ENCODE measurements around the gene FZD2. TPM values are rescaled to one million over a fixed set of nuclear protein-coding genes. Genes with fewer than 3 reads are reported as not detected.

FZD2 gene
- total and polyA plus RNA-seq, 8 donors = 9.8 to 36.7 (median 26.1) TPM

DNA sequence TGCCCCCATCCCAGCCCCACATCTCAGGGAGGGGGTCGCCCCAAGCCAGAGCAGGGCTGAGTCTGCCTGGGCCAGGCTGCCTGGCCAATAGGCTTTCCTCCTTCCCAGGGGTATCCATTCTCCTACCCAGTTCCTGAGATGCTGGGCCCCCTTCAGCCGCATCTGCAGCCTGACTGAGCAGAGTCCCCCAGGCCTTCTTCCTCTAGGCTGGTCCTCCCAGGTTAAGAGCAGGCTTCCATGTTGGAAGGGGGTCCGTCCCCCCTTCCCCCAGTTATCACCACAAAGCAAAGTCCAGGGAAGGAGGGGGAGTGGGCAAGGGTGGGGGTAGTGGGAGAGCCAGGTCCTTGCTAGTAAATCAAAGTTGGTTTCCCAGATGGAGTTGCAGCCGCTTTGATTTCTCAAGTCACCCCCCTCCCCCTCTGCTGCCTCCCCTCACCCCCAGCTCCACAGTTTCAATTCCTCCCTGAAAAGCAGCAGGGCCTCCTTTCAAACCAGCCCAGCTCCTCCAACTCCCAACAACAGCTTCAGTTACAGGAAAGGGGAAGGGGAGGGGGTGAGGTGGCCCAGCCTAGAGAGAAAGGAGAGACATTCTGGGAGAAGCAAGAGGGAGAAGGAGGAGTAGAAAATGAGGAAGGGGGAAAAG is 9.5 kb upstream of the FZD2 start:
- peaks cover 8 to 9% of the 10 kb centered on the region in 2 donors for H3K4me1 ChIP-seq
- TF ChIP-seq, protein P1, sequence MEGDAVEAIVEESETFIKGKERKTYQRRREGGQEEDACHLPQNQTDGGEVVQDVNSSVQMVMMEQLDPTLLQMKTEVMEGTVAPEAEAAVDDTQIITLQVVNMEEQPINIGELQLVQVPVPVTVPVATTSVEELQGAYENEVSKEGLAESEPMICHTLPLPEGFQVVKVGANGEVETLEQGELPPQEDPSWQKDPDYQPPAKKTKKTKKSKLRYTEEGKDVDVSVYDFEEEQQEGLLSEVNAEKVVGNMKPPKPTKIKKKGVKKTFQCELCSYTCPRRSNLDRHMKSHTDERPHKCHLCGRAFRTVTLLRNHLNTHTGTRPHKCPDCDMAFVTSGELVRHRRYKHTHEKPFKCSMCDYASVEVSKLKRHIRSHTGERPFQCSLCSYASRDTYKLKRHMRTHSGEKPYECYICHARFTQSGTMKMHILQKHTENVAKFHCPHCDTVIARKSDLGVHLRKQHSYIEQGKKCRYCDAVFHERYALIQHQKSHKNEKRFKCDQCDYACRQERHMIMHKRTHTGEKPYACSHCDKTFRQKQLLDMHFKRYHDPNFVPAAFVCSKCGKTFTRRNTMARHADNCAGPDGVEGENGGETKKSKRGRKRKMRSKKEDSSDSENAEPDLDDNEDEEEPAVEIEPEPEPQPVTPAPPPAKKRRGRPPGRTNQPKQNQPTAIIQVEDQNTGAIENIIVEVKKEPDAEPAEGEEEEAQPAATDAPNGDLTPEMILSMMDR (IDR thresholded peaks at IDR 0.05) = no peak
- DNase-seq (peak in 1 of 4 donors; percentile 55), ATAC-seq (peak; percentile 5)
- no peak overlapping the region for H3K4me3 ChIP-seq
- no peaks in the 10 kb centered on the region for H3K36me3 ChIP-seq
- H3K9me3 ChIP-seq = no peaks in the 10 kb centered on the region
- peaks cover 0 to under 1% of the 10 kb centered on the region in 2 donors for H3K27me3 ChIP-seq
- H3K27ac ChIP-seq = peak overlapping the region in 1 of 2 donors; percentile 75
- intact Hi-C loops (cut with DNase I) = no loop called here

DNA sequence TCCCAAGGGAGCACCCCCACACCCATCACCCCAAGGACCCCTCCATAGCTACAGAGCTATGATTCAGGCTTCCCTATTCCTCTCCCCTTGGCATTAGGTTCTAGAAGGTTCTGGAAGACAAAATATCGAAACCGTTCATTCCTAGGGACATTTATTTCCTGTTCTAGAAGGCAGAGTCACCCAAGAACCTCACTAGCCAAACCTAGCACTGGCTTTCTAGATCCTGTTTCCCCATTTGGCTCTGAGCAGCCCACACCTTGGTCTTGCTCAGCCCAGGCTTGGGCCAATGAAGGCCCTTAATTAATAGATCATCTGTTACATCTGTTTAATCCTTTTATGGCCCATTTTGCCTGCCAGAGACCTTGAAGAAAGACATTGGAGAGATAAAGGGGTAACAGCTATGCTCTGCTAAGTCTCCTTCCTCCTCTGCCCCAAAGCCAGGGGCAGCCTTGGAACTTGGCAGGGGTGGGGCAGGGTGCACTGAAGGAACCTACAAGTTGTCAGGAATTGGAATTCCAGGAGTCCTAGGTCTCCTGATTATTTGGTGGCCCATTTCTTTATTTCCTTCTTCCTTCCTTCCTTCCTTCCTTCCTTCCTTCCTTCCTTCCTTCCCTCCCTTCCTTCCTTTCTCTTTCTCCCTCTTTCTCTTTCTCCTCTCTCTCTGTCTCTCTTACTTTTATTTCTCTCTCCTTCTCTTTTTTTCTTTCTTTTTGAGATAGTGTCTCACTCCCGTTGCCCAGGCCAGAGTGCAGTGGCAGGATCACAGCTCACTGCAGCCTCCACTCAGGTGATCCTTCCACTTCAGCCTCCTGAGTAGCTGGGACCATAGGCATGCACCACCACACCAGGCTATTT is 8.7 kb upstream of the FZD2 start:
- DNase-seq = no peak
- TF ChIP-seq, protein P1 (IDR thresholded peaks at IDR 0.05) = no peak
- peak; percentile 9 for ATAC-seq
- H3K4me3 ChIP-seq = no peak overlapping the region
- H3K27me3 ChIP-seq = no peaks in the 10 kb centered on the region
- intact Hi-C loops (cut with DNase I) = no loop called here
- peak overlapping the region in 1 of 2 donors; percentile 75 for H3K27ac ChIP-seq
- H3K9me3 ChIP-seq = no peaks in the 10 kb centered on the region
- H3K36me3 ChIP-seq = no peaks in the 10 kb centered on the region
- peaks cover 0 to 8% of the 10 kb centered on the region in 2 donors for H3K4me1 ChIP-seq

GRCh38 chr17:44549686-44550085 is 7.6 kb upstream of the FZD2 start:
- peaks cover 0 to 8% of the 10 kb centered on the region in 2 donors for H3K4me1 ChIP-seq
- H3K36me3 ChIP-seq = no peaks in the 10 kb centered on the region
- no peaks in the 10 kb centered on the region for H3K9me3 ChIP-seq
- DNase-seq = no peak
- H3K27me3 ChIP-seq = no peaks in the 10 kb centered on the region
- TF ChIP-seq, protein P1 (IDR thresholded peaks at IDR 0.05) = no peak
- no peak overlapping the region for H3K27ac ChIP-seq
- intact Hi-C loops (cut with DNase I) = no loop called here
- ATAC-seq = no peak
- no peak overlapping the region for H3K4me3 ChIP-seq

DNA sequence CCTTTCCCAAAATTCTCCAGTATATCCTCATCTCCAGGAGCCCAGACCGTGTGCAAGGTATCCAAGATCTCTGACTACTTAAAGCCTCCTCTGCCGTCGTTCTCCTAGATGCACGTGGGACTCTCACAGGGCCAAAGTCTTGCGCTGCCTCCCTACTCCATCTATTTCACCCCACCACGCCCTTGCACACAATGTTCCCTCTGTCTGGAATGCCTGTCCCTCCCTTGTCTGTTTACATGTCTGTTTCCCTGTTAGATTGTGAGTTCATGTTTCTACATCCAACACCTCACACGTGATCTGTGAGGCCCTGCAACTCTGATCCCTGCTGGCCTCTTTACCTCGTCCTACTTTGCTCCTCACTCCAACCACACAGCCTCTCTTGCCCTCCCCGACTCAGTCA is 4.9 kb upstream of the FZD2 start:
- no peak for DNase-seq
- Histone ChIP-seq H3K9me3 (no peaks in the 10 kb centered on the region), H3K27ac (no peak overlapping the region), H3K36me3 (no peaks in the 10 kb centered on the region), H3K4me1 (peaks cover 0 to 10% of the 10 kb centered on the region in 2 donors), H3K27me3 (peaks cover 0 to 27% of the 10 kb centered on the region in 2 donors), H3K4me3 (no peak overlapping the region)
- ATAC-seq = no peak
- TF ChIP-seq, protein P1 (IDR thresholded peaks at IDR 0.05) = no peak
- intact Hi-C loops (cut with DNase I) = no loop called here

DNA sequence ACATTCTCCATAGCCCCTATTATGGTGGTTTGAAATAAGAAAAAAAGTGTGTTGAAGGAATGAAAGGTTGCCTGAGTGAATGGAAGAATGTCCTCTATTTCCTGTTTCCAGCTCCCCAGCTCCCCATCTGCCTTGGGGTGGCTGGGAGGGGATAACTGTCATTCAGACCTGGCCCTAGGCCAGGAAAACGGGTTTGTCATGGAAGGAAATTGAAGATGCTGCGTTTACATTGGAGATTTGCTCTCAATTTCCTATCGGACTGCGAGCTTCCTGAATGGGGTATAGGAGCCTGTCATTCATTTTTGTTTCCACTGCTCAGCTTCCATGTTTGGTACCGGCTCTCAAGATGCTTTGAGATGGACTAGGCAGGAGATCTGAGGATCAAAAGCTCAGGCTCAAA is 2.2 kb upstream of the FZD2 start:
- H3K27me3 ChIP-seq = peaks cover 9 to 54% of the 10 kb centered on the region in 2 donors
- TF ChIP-seq, protein P1 (IDR thresholded peaks at IDR 0.05) = no peak
- intact Hi-C loops (cut with DNase I) = no loop called here
- H3K27ac ChIP-seq = no peak overlapping the region
- H3K4me1 ChIP-seq = peaks cover 0 to 24% of the 10 kb centered on the region in 2 donors
- H3K9me3 ChIP-seq = no peaks in the 10 kb centered on the region
- DNase-seq (no peak), ATAC-seq (no peak)
- H3K4me3 ChIP-seq = no peak overlapping the region
- no peaks in the 10 kb centered on the region for H3K36me3 ChIP-seq

All from left lung (tissue), 10 donors.